Placental epithelial cell (primary cell): ENCODE measurements around the gene SLC36A2. TPM values are rescaled to one million over a fixed set of nuclear protein-coding genes. Genes with fewer than 3 reads are reported as not detected.

Experiments used
- total RNA-seq: library from RNA; depleted of rRNA; stranded (reverse); fragments of >200 nt; gene quantifications from 2 replicates; pipeline ENCODE4 v1.2.3, GENCODE V29; 2012

SLC36A2 gene
- not detected in 2 replicates for total RNA-seq

GRCh38 chr5:151347369-151347768 is at the start of gene SLC36A2:
Gene SLC36A2 (minus strand): TSS chr5:151347559. CDS start chr5:151347460, 99 bp downstream.

GRCh38 chr5:151303666-151304065 is 43.7 kb downstream of the SLC36A2 start, which contains the start of gene SLC36A3:
Gene SLC36A3 (minus strand): TSS chr5:151303766. CDS start chr5:151303354, 412 bp downstream.

Other genes with a start within 250 kb of the SLC36A2 start
- gene ANXA6, start 189.8 kb downstream of the SLC36A2 start, total RNA-seq, result 48.2 and 48.7 TPM in 2 replicates
- 6.0 and 28.7 TPM in 2 replicates for gene CCDC69, start 123.5 kb downstream of the SLC36A2 start, total RNA-seq
- gene GM2A, start 94.4 kb downstream of the SLC36A2 start, total RNA-seq, result 69.5 and 86.1 TPM in 2 replicates
- 0.11 TPM in 1 of 2 replicates, not detected in the other for gene SLC36A3, start 43.8 kb downstream of the SLC36A2 start, total RNA-seq
- gene SLC36A1, start 100.0 kb upstream of the SLC36A2 start, total RNA-seq, result 3.1 and 14.6 TPM in 2 replicates
- gene FAT2, start 243.8 kb upstream of the SLC36A2 start, total RNA-seq, result under 0.01 and 0.22 TPM in 2 replicates